Measurements from ENCODE around the gene UBQLNL.

UBQLNL gene, protein sequence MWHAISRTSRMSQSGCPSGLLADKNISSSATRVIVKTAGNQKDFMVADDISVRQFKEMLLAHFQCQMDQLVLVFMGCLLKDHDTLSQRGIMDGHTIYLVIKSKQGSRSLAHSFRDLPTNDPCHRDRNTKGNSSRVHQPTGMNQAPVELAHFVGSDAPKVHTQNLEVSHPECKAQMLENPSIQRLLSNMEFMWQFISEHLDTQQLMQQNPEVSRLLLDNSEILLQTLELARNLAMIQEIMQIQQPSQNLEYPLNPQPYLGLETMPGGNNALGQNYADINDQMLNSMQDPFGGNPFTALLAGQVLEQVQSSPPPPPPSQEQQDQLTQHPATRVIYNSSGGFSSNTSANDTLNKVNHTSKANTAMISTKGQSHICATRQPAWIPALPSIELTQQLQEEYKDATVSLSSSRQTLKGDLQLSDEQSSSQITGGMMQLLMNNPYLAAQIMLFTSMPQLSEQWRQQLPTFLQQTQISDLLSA

GRCh38 chr11:5516599-5516998 is at the start of gene UBQLNL:
TSS of gene UBQLNL (minus strand) at chr11:5516699. CDS start at chr11:5516441, 258 bp downstream.
- Mint-ChIP-seq H3K27me3 (no peaks in the 10 kb centered on the region), H3K36me3 (ENCODE audit: low read depth) (no peaks in the 10 kb centered on the region), H3K9me3 (no peaks in the 10 kb centered on the region), H3K4me1 (ENCODE audit: low read depth) (no peaks in the 10 kb centered on the region), H3K4me3 (no peak within 1 kb of the TSS), H3K27ac (no peak within 1 kb of the TSS)
- no peak for DNase-seq

DNA sequence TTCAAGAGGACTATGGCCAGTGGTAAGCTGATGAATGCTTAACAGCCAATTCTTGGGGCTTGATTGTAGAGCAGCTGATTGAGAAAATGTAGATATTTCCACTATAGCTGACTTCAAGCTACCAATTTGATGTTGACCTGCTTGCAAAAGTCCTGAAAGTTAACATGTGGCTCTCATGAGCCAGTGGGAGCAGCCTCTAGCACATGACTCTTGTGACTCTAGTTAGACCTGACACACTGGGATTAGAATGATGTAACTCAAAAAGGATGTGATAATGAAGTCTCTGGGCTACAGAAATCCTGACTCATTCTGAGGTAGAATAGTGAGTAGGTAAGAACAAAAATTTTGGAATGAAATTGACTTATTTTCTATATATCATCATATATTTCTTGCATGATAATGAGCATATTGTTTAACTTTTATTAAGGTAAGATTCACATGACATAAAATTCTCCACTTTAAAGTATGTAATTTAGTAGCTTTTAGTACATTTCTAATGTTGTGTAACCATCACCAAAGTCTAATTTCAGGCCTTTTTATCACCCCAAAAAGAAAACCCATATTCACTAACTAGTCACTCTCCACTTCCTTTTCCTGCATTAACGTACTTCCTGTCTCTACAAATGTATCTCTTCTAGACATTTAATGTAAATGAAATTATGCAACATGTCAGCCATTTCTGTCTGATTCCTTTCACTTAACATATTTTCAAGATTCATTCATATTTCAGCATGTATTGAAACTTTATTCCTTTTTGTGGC is 47.9 kb upstream of the UBQLNL start:
- no peak for DNase-seq
- Mint-ChIP-seq H3K36me3 (ENCODE audit: low read depth) (no peaks in the 10 kb centered on the region), H3K27ac (no peak overlapping the region), H3K27me3 (no peaks in the 10 kb centered on the region), H3K4me3 (no peak overlapping the region), H3K9me3 (peaks cover 5% of the 10 kb centered on the region), H3K4me1 (ENCODE audit: low read depth) (peaks cover 6% of the 10 kb centered on the region)

GRCh38 chr11:5557751-5558150 is 41.3 kb upstream of the UBQLNL start:
- no peaks in the 10 kb centered on the region for H3K9me3 Mint-ChIP-seq
- no peaks in the 10 kb centered on the region for H3K36me3 Mint-ChIP-seq (ENCODE audit: low read depth)
- H3K4me1 Mint-ChIP-seq (ENCODE audit: low read depth): no peaks in the 10 kb centered on the region
- H3K27me3 Mint-ChIP-seq: no peaks in the 10 kb centered on the region
- no peak overlapping the region for H3K27ac Mint-ChIP-seq
- H3K4me3 Mint-ChIP-seq: no peak overlapping the region
- no peak for DNase-seq

GRCh38 chr11:5556596-5557188 is 40.2 kb upstream of the UBQLNL start:
- no peak overlapping the region for H3K27ac Mint-ChIP-seq
- no peaks in the 10 kb centered on the region for H3K36me3 Mint-ChIP-seq (ENCODE audit: low read depth)
- no peaks in the 10 kb centered on the region for H3K27me3 Mint-ChIP-seq
- H3K9me3 Mint-ChIP-seq: no peaks in the 10 kb centered on the region
- no peak overlapping the region for H3K4me3 Mint-ChIP-seq
- no peaks in the 10 kb centered on the region for H3K4me1 Mint-ChIP-seq (ENCODE audit: low read depth)
- no peak for DNase-seq

- H3K4me3 Mint-ChIP-seq: no peak overlapping the region
- H3K27ac Mint-ChIP-seq: no peak overlapping the region
- no peaks in the 10 kb centered on the region for H3K36me3 Mint-ChIP-seq (ENCODE audit: low read depth)
- no peaks in the 10 kb centered on the region for H3K9me3 Mint-ChIP-seq
- no peaks in the 10 kb centered on the region for H3K4me1 Mint-ChIP-seq (ENCODE audit: low read depth)
- H3K27me3 Mint-ChIP-seq: no peaks in the 10 kb centered on the region
- DNase-seq: no peak
Observed at GRCh38 chr11:5553343-5553742, 36.8 kb upstream of the UBQLNL start.

GRCh38 chr11:5550440-5551095 is 34.1 kb upstream of the UBQLNL start:
- H3K27ac Mint-ChIP-seq: no peak overlapping the region
- H3K4me3 Mint-ChIP-seq: no peak overlapping the region
- no peaks in the 10 kb centered on the region for H3K36me3 Mint-ChIP-seq (ENCODE audit: low read depth)
- H3K27me3 Mint-ChIP-seq: no peaks in the 10 kb centered on the region
- H3K4me1 Mint-ChIP-seq (ENCODE audit: low read depth): no peaks in the 10 kb centered on the region
- DNase-seq: no peak
- H3K9me3 Mint-ChIP-seq: no peaks in the 10 kb centered on the region

- H3K4me3 Mint-ChIP-seq: no peak within 1 kb of the TSS
- no peaks in the 10 kb centered on the region for H3K4me1 Mint-ChIP-seq (ENCODE audit: low read depth)
- H3K27me3 Mint-ChIP-seq: no peaks in the 10 kb centered on the region
- no peaks in the 10 kb centered on the region for H3K36me3 Mint-ChIP-seq (ENCODE audit: low read depth)
- DNase-seq: no peak
- H3K9me3 Mint-ChIP-seq: no peaks in the 10 kb centered on the region
- H3K27ac Mint-ChIP-seq: no peak within 1 kb of the TSS
Observed at GRCh38 chr11:5548440-5548839, 31.9 kb upstream of the UBQLNL start, which contains the start of gene OR52H1. TSS of gene OR52H1 (minus strand) at chr11:5548540. CDS start at chr11:5545505, 3,035 bp downstream.

GRCh38 chr11:5547982-5548381 is 31.5 kb upstream of the UBQLNL start:
- DNase-seq: no peak
- Mint-ChIP-seq H3K36me3 (ENCODE audit: low read depth) (no peaks in the 10 kb centered on the region), H3K4me1 (ENCODE audit: low read depth) (no peaks in the 10 kb centered on the region), H3K27ac (no peak overlapping the region), H3K4me3 (no peak overlapping the region), H3K9me3 (no peaks in the 10 kb centered on the region), H3K27me3 (no peaks in the 10 kb centered on the region)

DNA sequence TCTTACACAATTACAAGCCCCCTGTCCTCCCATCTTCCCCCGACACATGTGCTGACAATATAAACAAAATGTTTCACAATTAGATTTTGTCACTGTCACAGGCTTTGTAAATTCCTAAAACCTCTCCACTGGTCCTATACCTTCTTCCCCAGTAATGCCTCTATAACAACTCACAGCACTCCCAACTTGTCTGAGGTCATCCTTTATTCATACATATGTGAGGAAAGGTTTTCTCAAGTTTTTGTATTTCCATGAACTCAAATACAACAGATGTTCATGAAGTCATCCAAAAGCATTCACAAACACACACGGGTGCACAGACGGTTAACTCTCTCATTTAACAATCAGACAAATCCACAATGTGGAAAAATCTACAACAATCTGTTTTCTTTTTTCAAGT is 30.0 kb upstream of the UBQLNL start:
- H3K27me3 Mint-ChIP-seq: no peaks in the 10 kb centered on the region
- no peaks in the 10 kb centered on the region for H3K9me3 Mint-ChIP-seq
- no peak for DNase-seq
- no peak overlapping the region for H3K4me3 Mint-ChIP-seq
- H3K4me1 Mint-ChIP-seq (ENCODE audit: low read depth): no peaks in the 10 kb centered on the region
- H3K36me3 Mint-ChIP-seq (ENCODE audit: low read depth): no peaks in the 10 kb centered on the region
- H3K27ac Mint-ChIP-seq: no peak overlapping the region

DNA sequence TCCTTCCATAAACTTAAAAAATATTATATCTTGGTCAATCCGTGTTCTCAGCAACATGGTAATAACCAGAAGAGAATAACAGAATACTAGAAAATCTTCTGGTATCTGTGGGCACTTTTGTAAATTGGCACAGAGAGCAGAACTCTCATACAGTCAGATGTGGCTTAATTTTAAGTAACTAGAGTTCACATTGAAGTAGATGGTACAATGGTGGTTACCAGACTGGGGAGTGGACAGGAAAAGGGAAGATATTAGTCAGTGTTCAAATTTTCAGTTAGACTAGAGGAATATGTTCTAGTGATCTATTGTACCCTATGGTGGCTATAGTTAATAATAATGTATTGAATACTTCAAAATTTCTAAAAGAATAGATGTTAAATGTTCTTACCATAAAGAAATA is 24.9 kb upstream of the UBQLNL start:
- no peaks in the 10 kb centered on the region for H3K4me1 Mint-ChIP-seq (ENCODE audit: low read depth)
- H3K36me3 Mint-ChIP-seq (ENCODE audit: low read depth): no peaks in the 10 kb centered on the region
- H3K27me3 Mint-ChIP-seq: no peaks in the 10 kb centered on the region
- H3K9me3 Mint-ChIP-seq: no peaks in the 10 kb centered on the region
- H3K27ac Mint-ChIP-seq: no peak overlapping the region
- no peak overlapping the region for H3K4me3 Mint-ChIP-seq
- DNase-seq: no peak

- Mint-ChIP-seq H3K4me3 (no peak overlapping the region), H3K27ac (no peak overlapping the region), H3K36me3 (ENCODE audit: low read depth) (no peaks in the 10 kb centered on the region), H3K9me3 (no peaks in the 10 kb centered on the region), H3K4me1 (ENCODE audit: low read depth) (no peaks in the 10 kb centered on the region), H3K27me3 (no peaks in the 10 kb centered on the region)
- no peak for DNase-seq
Observed at GRCh38 chr11:5536482-5536881, 20.0 kb upstream of the UBQLNL start.

DNA sequence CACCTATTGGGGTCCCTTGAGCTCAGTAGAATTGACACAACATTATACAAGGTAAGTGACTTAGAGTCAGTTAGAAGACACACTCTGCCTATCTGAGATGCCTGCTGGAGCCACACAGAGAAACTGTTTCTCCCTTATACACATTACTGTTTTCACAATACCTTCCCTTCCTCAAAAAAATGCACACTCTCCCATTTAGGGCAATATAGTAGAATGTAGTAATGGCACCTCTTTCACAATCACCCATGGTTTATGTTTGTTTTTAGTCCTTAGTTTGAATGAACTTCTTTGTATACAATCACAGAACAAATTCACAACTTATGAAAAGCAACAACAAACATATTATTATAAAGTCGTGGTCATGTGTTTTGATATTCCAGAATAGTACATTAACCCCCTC is 17.5 kb upstream of the UBQLNL start:
- Mint-ChIP-seq H3K27ac (no peak overlapping the region), H3K36me3 (ENCODE audit: low read depth) (no peaks in the 10 kb centered on the region), H3K4me3 (no peak overlapping the region), H3K9me3 (no peaks in the 10 kb centered on the region), H3K27me3 (no peaks in the 10 kb centered on the region), H3K4me1 (ENCODE audit: low read depth) (no peaks in the 10 kb centered on the region)
- DNase-seq: no peak

GRCh38 chr11:5531053-5531831 is 14.7 kb upstream of the UBQLNL start:
- H3K36me3 Mint-ChIP-seq (ENCODE audit: low read depth): no peaks in the 10 kb centered on the region
- no peaks in the 10 kb centered on the region for H3K27me3 Mint-ChIP-seq
- no peak overlapping the region for H3K27ac Mint-ChIP-seq
- DNase-seq: no peak
- H3K4me3 Mint-ChIP-seq: no peak overlapping the region
- no peaks in the 10 kb centered on the region for H3K9me3 Mint-ChIP-seq
- no peaks in the 10 kb centered on the region for H3K4me1 Mint-ChIP-seq (ENCODE audit: low read depth)

DNA sequence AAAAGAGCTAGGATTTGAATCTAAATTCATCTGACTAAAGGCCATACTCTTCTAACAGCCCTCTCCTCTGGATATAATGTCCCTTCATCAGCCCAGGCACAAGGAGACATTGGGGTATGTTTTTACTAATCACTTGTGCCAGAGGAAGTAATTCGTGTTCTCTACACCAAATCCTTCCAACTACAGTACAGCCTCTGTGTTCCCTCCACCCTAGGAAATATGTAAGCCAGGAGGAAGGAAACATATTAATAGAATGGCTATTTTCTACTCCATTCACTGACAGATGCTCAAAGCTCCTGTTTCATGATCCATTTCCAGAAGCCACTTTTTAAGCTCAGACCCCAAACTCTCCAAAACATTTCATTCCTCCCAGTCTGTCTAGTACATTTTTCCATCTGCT is 12.0 kb upstream of the UBQLNL start:
- H3K4me3 Mint-ChIP-seq: no peak overlapping the region
- no peak overlapping the region for H3K27ac Mint-ChIP-seq
- no peaks in the 10 kb centered on the region for H3K36me3 Mint-ChIP-seq (ENCODE audit: low read depth)
- DNase-seq: no peak
- no peaks in the 10 kb centered on the region for H3K9me3 Mint-ChIP-seq
- no peaks in the 10 kb centered on the region for H3K27me3 Mint-ChIP-seq
- no peaks in the 10 kb centered on the region for H3K4me1 Mint-ChIP-seq (ENCODE audit: low read depth)

Measured in activated T-cell treated with anti-CD3 and anti-CD28 coated beads, Interleukin-2, amount 50 U/mL, for 24 hours (primary cell).